PC-3 (cell line): ENCODE measurements around the gene BICRAL. TPM values are rescaled to one million over a fixed set of nuclear protein-coding genes. Genes with fewer than 3 reads are reported as not detected.
"Not testable (repeated sequence)": the region's sequence is repeated elsewhere in the genome, so short reads cannot be mapped to it uniquely, and the experiment has no call there.

ENCODE experiments used
- ATAC-seq: fragments of 200-7000 bp; cut with Tn5 transposase; 2 replicates; pipeline ENCODE4 v1.9.1; 2020; ENCODE audit warnings: mild to moderate bottlenecking, moderate library complexity
- BruUV-seq: library from RNA; stranded (reverse); fragments of 400-500 nt; replicated peaks from 2 replicates; lab custom pipeline; 2021; lab: Mats Ljungman, UMichigan
- CTCF ChIA-PET: fragments of 300-600 bp; sonication (Branson Sonifier 250); formaldehyde crosslinking; loops from one replicate; lab custom pipeline; 2022; ENCODE audit warnings: antibody characterized with exemption; lab: Charles Lee
- POLR2A ChIA-PET: fragments of 300-600 bp; sonication (Branson Sonifier 250); formaldehyde crosslinking; loops from one replicate; lab custom pipeline; 2022; ENCODE audit warnings: antibody characterized with exemption; ENCODE audit not compliant: unreplicated experiment; lab: Charles Lee
- DNase-seq: peaks from one replicate; pipeline ENCODE4 v3.0.0-alpha.2; 2015
- H2AFZ ChIP-seq: fragments of 300-600 bp; sonication (generic); 2 replicates; pipeline ENCODE4 v1.6.0; 2016; ENCODE audit warnings: antibody characterized with exemption, low read length
- H3F3A ChIP-seq: fragments of 300-600 bp; sonication (generic); one replicate; pipeline ENCODE4 v1.6.0; 2017; ENCODE audit warnings: antibody characterized with exemption, low read length, control low read depth, mild to moderate bottlenecking; ENCODE audit not compliant: unreplicated experiment
- H3K27ac ChIP-seq: fragments of 300-600 bp; sonication (generic); 2 replicates; pipeline ENCODE4 v1.5.1; 2016; ENCODE audit warnings: mild to moderate bottlenecking, low read length
- H3K27me3 ChIP-seq: fragments of 300-600 bp; sonication (generic); 2 replicates; pipeline ENCODE4 v1.6.1; 2016; ENCODE audit warnings: low read length, mixed read lengths
- H3K36me3 ChIP-seq: fragments of 300-600 bp; sonication (generic); 2 replicates; pipeline ENCODE4 v1.6.1; 2016; ENCODE audit warnings: low read depth, mixed run types, low read length, mixed read lengths
- H3K4me1 ChIP-seq: fragments of 300-600 bp; sonication (generic); 2 replicates; pipeline ENCODE4 v1.5.1; 2016; ENCODE audit warnings: low read length; ENCODE audit not compliant: insufficient read depth
- H3K4me2 ChIP-seq: fragments of 300-600 bp; sonication (generic); 2 replicates; pipeline ENCODE4 v1.6.0; 2016; ENCODE audit warnings: low read length
- H3K4me3 ChIP-seq: fragments of 300-600 bp; sonication (generic); 2 replicates; pipeline ENCODE4 v1.5.1; 2016; ENCODE audit warnings: mild to moderate bottlenecking, low read length, mixed read lengths
- H3K79me2 ChIP-seq: fragments of 300-600 bp; sonication (generic); 2 replicates; pipeline ENCODE4 v1.6.1; 2017; ENCODE audit warnings: low read length, mixed read lengths
- H3K9ac ChIP-seq: fragments of 300-600 bp; sonication (generic); 2 replicates; pipeline ENCODE4 v1.6.0; 2016; ENCODE audit warnings: mild to moderate bottlenecking, low read length
- H3K9me2 ChIP-seq: fragments of 300-600 bp; sonication (generic); replicated peaks from 2 replicates; pipeline ENCODE4 v1.6.1; 2016; ENCODE audit warnings: mixed run types, low read length, mixed read lengths
- H3K9me3 ChIP-seq: fragments of 300-600 bp; sonication (generic); 2 replicates; pipeline ENCODE4 v1.6.1; 2016; ENCODE audit warnings: low read length, mixed read lengths
- H4K20me1 ChIP-seq: fragments of 300-600 bp; sonication (generic); 2 replicates; pipeline ENCODE4 v1.6.1; 2016; ENCODE audit warnings: low read length, mixed read lengths
- EZH2 ChIP-seq: fragments of 300-600 bp; sonication (generic); IDR thresholded peaks from one replicate; pipeline ENCODE4 v1.6.1; 2017; ENCODE audit warnings: antibody characterized with exemption, mild to moderate bottlenecking, low read length; ENCODE audit not compliant: unreplicated experiment
- EZH2phosphoT487 ChIP-seq: fragments of 300-600 bp; sonication (generic); IDR thresholded peaks from 2 replicates; pipeline ENCODE4 v1.6.1; 2018; ENCODE audit warnings: mild to moderate bottlenecking, antibody characterized with exemption, low read length, borderline replicate concordance
- intact Hi-C: fragments of 100-400 bp; cut with micrococcal nuclease; formaldehyde crosslinking; loops from 2 replicates; pipeline ENCODE4 v1.9.0; 2023
- total RNA-seq: library from RNA; depleted of rRNA; stranded (reverse); fragments of >200 nt; gene quantifications from 2 replicates; pipeline ENCODE4 v1.2.3, GENCODE V29; 2014
- TF ChIP-seq, protein P1 (sequence below): fragments of 300-600 bp; sonication (generic); conservative IDR thresholded peaks from 2 replicates; pipeline ENCODE4 v1.5.1; 2017; ENCODE audit warnings: antibody characterized with exemption, low read depth, mild to moderate bottlenecking, low read length

Gene BICRAL
- total RNA-seq, 1 experiment from 2014 or later = 3.3 TPM

DNA sequence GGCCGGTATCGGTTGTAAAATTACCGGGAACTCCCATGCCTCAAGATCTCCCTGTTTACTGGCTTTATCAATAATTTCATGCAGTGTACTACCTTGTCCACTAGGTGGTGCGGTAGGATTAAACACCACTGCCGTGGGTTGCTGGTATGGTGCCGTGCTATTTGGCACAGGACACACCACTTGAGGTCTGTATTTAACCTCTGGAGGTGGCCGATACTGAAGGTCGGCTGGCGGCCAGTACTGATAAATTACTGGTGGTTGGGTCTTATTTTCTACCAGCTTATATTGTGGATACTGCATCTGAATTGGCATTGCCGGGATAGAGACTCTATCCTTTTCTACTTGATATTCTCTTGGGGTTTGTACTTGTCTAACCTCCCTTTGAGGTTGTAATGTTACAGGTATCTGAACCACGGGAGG is 119.7 kb downstream of the BICRAL start:
- no peaks in the 10 kb centered on the region for H3K79me2 ChIP-seq
- no TSS peak for BruUV-seq
- no peaks in the 10 kb centered on the region for H4K20me1 ChIP-seq
- no peak overlapping the region for H3K9ac ChIP-seq
- H3K4me3 ChIP-seq = peak overlapping the region; percentile 55
- peak overlapping the region; percentile 83 for H2AFZ ChIP-seq
- peak overlapping the region; percentile 80 for H3K4me2 ChIP-seq
- ChIA-PET CTCF (no interaction called here), POLR2A (interaction anchor here (0.7 kb wide), 1 partner anchor 1372 kb away, joined by 4 read pairs; no protein-coding TSS in a partner anchor)
- H3K4me1 ChIP-seq = peaks cover 16% of the 10 kb centered on the region
- H3F3A ChIP-seq = no peaks in the 10 kb centered on the region
- peak; percentile 96 for DNase-seq
- H3K27me3 ChIP-seq = no peaks in the 10 kb centered on the region
- H3K36me3 ChIP-seq = no peaks in the 10 kb centered on the region
- no peak for TF ChIP-seq EZH2
- TF ChIP-seq, protein P1, sequence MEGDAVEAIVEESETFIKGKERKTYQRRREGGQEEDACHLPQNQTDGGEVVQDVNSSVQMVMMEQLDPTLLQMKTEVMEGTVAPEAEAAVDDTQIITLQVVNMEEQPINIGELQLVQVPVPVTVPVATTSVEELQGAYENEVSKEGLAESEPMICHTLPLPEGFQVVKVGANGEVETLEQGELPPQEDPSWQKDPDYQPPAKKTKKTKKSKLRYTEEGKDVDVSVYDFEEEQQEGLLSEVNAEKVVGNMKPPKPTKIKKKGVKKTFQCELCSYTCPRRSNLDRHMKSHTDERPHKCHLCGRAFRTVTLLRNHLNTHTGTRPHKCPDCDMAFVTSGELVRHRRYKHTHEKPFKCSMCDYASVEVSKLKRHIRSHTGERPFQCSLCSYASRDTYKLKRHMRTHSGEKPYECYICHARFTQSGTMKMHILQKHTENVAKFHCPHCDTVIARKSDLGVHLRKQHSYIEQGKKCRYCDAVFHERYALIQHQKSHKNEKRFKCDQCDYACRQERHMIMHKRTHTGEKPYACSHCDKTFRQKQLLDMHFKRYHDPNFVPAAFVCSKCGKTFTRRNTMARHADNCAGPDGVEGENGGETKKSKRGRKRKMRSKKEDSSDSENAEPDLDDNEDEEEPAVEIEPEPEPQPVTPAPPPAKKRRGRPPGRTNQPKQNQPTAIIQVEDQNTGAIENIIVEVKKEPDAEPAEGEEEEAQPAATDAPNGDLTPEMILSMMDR = peak; percentile 89
- TF ChIP-seq EZH2phosphoT487 = no peak
- peak; percentile 96 for ATAC-seq
- H3K27ac ChIP-seq = no peak overlapping the region
- intact Hi-C loops = loop anchor here (1.0 to 5.0 kb wide), 3 partner anchors 59 to 241 kb away; partner anchors contain the start of genes GNMT and PPP2R5D
- H3K9me3 ChIP-seq = no peaks in the 10 kb centered on the region
- no peaks in the 10 kb centered on the region for H3K9me2 ChIP-seq

DNA sequence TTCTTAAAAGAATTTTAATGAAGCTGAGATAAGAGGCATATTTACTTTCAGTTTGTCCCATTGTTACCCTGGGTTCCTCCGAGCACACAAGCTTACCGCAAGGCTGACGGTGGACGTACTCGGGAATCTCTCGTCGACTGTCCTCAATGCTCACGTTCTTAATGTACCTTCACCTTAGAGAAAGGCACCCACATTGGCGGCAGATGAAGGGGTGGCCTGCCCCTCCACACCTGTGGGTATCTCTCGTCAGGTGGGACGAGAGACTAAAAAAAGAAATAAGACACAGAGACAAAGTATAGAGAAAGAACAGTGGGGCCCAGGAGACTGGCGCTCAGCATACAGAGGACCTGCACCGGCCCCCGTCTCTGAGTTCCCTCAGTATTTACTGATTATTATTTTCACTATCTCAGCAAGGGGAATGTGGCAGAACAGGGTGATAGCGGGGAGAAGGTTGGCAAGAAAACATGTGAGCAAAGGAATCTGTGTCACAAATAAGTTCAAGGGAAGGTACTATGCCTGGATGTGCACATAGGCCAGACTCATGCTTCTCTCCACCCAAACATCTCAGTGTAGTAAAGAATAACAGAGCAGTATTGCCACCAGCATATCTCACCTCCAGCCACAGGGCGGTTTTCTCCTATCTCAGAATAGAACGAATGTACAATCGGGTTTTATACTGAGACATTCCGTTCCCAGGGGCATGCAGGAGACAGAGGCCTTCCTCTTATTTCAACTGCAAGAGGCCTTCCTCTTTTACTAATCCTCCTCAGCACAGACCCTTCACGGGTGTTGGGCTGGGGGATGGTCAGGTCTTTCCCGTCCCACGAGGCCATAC is 120.8 kb downstream of the BICRAL start:
- H3K9me2 ChIP-seq, H3K9me3 ChIP-seq, CTCF ChIA-PET, BruUV-seq, H4K20me1 ChIP-seq, H3K27ac ChIP-seq, H3F3A ChIP-seq, H3K36me3 ChIP-seq, DNase-seq, H3K27me3 ChIP-seq, H3K9ac ChIP-seq, ATAC-seq, H3K79me2 ChIP-seq: not testable (repeated sequence)
- Histone ChIP-seq H3K4me2 (peak overlapping the region; percentile 80), H2AFZ (peak overlapping the region; percentile 83; the same call in 1 of the 2 replicates), H3K4me3 (peak overlapping the region; percentile 55; the same call in 1 of the 2 replicates), H3K4me1 (peaks cover 16% of the 10 kb centered on the region)
- intact Hi-C loops = loop anchor here (1.0 to 5.0 kb wide), 2 partner anchors 80 to 107 kb away; partner anchors contain the start of gene PPP2R5D
- POLR2A ChIA-PET = interaction anchor here (0.7 kb wide), 1 partner anchor 1371 kb away, joined by 4 read pairs; no protein-coding TSS in a partner anchor

DNA sequence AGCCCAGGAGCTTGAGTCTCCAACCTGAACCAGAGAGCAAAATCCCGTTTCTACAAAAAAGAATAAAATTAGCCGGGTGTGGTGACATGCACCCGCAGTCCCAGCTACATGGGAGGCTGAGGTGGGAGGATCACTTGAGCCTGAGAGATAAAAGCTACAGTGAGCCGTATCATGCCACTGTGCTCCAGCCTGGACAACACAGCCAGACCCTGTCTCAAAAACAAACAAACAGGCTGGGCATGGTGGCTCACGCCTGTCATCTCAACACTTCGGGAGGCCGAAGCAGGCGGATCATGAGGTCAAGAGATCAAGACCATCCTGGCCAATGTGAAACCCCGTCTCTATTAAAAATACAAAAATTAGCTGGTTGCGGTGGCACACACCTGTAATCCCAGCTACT is 122.6 kb downstream of the BICRAL start:
- CTCF ChIA-PET = interaction anchor here (0.6 kb wide), 1 partner anchor 101 kb away, joined by 5 read pairs; no protein-coding TSS in a partner anchor
- BruUV-seq = no TSS peak
- intact Hi-C loops = loop anchor here (5.0 kb wide), 1 partner anchor 78 kb away; the partner anchor contains the start of gene PPP2R5D

More for the DNA sequence above, 122.6 kb downstream of the BICRAL start:
- POLR2A ChIA-PET = no interaction called here
- no peaks in the 10 kb centered on the region for H3K9me3 ChIP-seq
- TF ChIP-seq EZH2 (no peak), EZH2phosphoT487 (no peak)
- TF ChIP-seq, protein P1 = no peak
- no peak for ATAC-seq
- H3F3A ChIP-seq = no peaks in the 10 kb centered on the region
- no peaks in the 10 kb centered on the region for H3K9me2 ChIP-seq
- H3K27me3 ChIP-seq = no peaks in the 10 kb centered on the region
- no peak overlapping the region for H3K4me3 ChIP-seq
- no peaks in the 10 kb centered on the region for H3K36me3 ChIP-seq
- DNase-seq = no peak
- H2AFZ ChIP-seq = no peak overlapping the region
- peaks cover 11% of the 10 kb centered on the region for H3K4me1 ChIP-seq
- H3K27ac ChIP-seq = no peak overlapping the region
- no peak overlapping the region for H3K4me2 ChIP-seq
- H3K9ac ChIP-seq = no peak overlapping the region
- H3K79me2 ChIP-seq = no peaks in the 10 kb centered on the region
- H4K20me1 ChIP-seq = no peaks in the 10 kb centered on the region
